Mononuclear cell (primary cell): ENCODE results near the gene LEF1. TPM values are rescaled to one million over a fixed set of nuclear protein-coding genes. Genes with fewer than 3 reads are reported as not detected.

ENCODE experiments used
- H3K27me3 ChIP-seq: 2 replicates; pipeline ENCODE4 v1.6.0; 2011; ENCODE audit warnings: low read length, control low read depth; ENCODE audit not compliant: insufficient read depth
- H3K4me1 ChIP-seq: 2 replicates; pipeline ENCODE4 v1.5.1; 2011; ENCODE audit warnings: mild to moderate bottlenecking, low read length, control low read depth; ENCODE audit not compliant: insufficient read depth
- H3K4me3 ChIP-seq: 2 replicates; pipeline ENCODE4 v1.5.1; 2011; ENCODE audit warnings: mild to moderate bottlenecking, low read length, moderate library complexity
- H3K9me3 ChIP-seq: 2 replicates; pipeline ENCODE4 v1.5.1; 2011; ENCODE audit warnings: low read depth, mild to moderate bottlenecking, control low read depth, low read length
- total RNA-seq: library from RNA; depleted of rRNA; stranded (reverse); fragments of >200 nt; gene quantifications from one replicate; pipeline ENCODE4 v1.2.3, GENCODE V29; 2012

LEF1 gene
- total RNA-seq, 1 donor: 327 TPM

DNA sequence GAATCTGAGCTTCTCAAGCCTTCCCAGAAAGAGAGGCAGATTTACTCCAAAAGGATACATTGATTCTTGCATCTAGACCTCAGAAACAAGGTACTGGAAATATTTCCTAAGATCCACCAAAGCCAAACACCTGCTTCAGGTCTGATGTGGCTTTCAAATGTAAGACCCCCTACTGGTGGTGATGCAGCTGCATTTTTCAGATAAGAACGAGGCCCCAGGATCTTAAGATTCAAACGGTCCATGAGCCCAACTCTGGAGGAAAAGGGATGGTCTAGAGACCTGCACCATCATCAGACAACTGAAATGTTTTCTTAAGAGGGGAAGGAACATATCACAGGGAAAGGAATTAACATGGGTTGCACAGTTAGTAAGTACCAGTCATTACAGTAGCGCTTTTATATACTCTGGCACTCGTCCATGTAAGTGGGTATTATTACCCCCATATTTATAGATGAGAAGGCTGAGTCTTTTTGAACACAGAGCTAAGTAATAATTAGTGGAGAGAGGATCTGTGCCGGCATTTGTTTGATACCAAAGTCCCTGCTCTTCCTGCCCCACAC, 73.7 kb downstream of the LEF1 start:
- no peaks in the 10 kb centered on the region for H3K27me3 ChIP-seq
- peaks cover 15% of the 10 kb centered on the region for H3K4me1 ChIP-seq
- no peak overlapping the region for H3K4me3 ChIP-seq
- no peaks in the 10 kb centered on the region for H3K9me3 ChIP-seq

DNA sequence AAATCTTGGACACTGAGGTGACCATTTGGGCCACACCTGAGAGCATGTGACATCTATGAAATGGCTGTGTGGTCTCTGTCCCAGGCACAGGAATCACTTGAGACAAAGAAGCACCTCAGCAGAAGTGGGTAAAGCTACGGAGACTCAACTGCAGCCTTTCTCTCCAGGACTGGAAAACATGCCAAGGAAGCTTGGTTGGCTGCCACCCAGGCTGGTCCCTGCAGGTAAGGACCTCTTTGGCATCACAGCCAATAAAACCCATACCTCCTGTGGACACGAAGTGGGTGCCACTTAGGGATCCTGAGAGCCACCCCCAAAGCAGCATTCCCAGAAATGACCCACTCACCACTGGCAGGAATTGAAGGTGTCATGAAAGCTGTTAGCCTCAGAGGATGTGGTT, 74.6 kb downstream of the LEF1 start:
- H3K4me3 ChIP-seq: no peak overlapping the region
- peaks cover 15% of the 10 kb centered on the region for H3K4me1 ChIP-seq
- H3K9me3 ChIP-seq: no peaks in the 10 kb centered on the region
- H3K27me3 ChIP-seq: no peaks in the 10 kb centered on the region

DNA sequence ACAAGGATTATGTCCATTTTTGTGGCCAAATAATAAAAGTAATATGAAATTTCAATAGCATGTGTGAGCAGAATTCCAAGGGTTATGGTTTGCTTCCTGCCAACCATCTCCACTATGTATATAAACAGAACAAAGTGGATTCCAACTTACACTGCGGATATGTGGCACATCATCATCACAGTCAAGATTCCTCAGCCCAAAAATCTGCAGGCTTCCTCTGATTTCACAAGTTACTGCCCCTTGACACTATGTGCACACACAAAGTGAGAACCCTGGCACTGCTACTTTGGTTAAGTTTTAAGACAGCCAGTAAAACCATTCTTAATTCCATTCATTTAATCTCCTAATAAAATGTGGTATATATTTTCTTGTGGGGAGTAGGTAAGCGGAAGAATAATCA, 76.4 kb downstream of the LEF1 start:
- Histone ChIP-seq H3K9me3 (no peaks in the 10 kb centered on the region), H3K4me1 (peaks cover 10% of the 10 kb centered on the region), H3K27me3 (no peaks in the 10 kb centered on the region), H3K4me3 (no peak overlapping the region)

DNA sequence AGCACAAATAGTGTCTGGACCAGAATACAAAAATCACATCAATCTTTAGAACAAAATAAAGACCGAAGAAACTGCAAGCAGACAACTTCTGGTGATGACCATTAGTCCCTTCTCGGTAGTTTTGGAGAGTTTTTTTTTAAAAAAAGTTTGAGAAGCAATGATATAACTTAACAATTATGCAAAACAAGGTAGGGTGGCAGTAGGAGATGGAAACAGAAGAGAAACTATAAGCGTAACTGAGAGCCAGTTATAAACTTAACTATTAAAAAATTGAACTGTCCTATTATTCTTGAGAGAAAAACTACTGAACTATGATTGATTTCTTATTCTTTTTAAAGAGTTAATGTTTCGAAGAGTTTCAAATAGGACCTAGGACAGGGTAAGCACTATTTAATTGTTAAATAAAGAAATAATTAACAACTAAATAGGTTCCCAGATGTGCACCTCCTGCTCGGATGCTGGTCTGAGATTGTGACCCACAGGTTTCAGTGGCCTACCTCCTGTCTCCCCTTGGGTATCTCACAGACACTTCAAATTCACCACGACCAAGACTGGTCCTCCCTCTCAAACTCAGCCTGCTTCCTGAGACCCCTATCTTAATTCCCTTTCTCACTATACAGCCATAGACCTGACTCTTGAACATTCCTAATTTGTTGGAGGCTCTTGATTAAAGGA, 81.3 kb downstream of the LEF1 start:
- no peaks in the 10 kb centered on the region for H3K27me3 ChIP-seq
- H3K9me3 ChIP-seq: no peaks in the 10 kb centered on the region
- no peaks in the 10 kb centered on the region for H3K4me1 ChIP-seq
- no peak overlapping the region for H3K4me3 ChIP-seq

DNA sequence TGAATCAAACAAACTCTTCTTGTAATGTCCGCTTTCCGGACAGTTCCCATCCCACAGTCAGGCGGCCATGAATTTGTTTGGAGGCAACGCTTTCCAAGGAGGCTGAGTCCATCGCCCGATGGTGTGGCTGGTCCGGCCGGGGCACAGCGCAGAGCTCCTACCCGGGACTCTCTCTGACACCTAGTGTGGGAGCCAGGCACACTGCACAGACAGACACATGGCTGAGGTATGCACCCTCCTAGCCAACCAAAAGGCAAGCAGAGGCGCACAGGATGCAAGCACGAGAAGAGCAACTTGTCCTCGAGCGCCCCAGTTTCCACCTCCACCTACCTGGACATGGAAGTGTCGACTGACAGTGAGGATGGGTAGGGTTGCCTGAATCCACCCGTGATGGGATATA, 87.5 kb downstream of the LEF1 start:
- Histone ChIP-seq H3K4me1 (peaks cover 6% of the 10 kb centered on the region), H3K4me3 (no peak overlapping the region), H3K9me3 (no peaks in the 10 kb centered on the region), H3K27me3 (no peaks in the 10 kb centered on the region)

DNA sequence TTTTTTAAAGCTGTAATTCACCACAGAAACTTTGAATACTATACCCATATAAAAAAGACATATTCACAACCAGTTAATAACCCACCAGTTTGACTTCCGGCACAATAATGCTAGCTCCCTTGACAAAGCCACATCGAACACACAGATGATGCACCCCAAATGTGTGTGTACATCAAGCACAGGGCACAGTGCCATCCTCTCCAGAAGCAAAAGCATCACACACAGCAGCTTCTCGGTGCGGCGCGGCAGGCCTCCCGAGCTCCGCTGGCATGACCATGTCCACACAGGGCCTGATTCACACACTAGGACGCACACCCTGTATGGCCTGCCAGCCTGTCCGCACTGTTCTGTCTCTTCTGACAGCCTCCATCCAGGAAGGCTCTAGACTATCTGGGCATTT, 88.0 kb downstream of the LEF1 start:
- Histone ChIP-seq H3K4me1 (peaks cover 6% of the 10 kb centered on the region), H3K27me3 (no peaks in the 10 kb centered on the region), H3K4me3 (no peak overlapping the region), H3K9me3 (no peaks in the 10 kb centered on the region)

DNA sequence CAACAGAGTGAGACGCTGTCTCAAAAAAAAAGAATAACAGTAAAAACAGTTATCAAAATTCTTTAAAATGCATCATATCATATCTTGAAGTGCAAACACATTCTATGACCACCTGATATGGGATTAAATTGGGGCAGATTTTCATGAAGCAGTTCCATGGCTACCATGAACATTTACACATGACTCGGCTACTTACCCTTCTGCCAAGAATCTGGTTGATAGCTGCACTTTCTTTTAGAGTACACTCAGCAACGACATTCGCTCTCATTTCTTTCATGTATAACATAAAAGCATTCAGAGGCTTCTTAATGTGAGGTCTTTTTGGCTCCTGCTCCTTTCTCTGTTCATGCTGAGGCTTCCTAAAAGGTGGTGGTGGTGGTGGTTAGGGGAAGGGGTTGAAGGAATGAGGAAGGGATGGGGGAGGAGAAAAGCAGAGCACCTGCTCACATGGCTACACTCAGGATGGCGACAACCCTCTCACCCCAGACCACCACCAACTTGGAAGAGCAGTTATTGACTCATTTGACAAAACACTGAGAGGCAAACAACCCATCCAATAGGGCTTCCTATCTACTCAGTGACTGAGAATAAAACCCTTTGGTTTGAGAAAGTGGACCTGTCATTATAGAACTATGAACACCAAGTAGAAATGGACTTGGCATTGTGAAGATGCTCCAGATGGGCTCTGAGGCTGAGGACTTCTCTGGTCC, 90.6 kb downstream of the LEF1 start:
- H3K4me1 ChIP-seq: peaks cover 6% of the 10 kb centered on the region
- no peaks in the 10 kb centered on the region for H3K27me3 ChIP-seq
- H3K9me3 ChIP-seq: no peaks in the 10 kb centered on the region
- H3K4me3 ChIP-seq: no peak overlapping the region

DNA sequence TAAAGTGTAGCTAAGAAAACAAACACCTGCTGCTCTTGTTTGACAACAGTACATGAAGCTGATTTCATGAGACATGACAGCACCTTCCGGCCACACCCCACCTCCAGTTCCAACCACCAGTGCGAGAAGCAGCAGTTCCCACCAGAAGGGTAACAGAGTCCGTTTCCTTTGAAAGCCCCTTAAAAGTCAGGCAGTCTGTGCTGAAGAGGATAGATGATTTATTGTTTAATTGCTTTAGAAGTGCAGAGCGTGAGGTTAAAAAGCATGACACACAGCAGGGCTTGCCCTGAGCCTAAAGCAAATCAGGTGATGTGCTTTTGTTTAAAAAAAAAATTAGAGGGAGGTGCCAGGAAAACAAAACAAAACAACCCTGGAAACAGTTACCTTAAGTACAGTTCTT, 96.4 kb downstream of the LEF1 start:
- no peaks in the 10 kb centered on the region for H3K27me3 ChIP-seq
- no peaks in the 10 kb centered on the region for H3K9me3 ChIP-seq
- H3K4me1 ChIP-seq: peaks cover 14% of the 10 kb centered on the region
- no peak overlapping the region for H3K4me3 ChIP-seq

DNA sequence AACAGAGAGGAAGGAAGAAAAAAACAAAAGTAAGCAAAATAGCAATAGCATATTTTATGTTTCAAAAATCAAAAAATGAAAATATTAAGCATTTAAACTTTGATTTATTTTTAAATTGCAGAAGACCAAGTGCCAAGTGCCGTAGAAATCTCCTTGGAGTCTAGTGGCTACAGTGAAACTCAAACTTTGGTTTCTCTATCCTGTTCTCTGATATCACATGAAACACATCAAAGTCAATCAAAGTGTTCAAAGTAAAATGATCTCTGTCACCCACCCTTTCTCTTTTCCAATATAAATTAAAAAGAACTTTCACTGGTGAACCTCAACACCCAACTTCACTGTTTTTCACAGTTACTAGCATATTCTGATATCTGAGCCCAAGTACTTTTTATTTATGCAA, 98.0 kb downstream of the LEF1 start:
- Histone ChIP-seq H3K9me3 (no peaks in the 10 kb centered on the region), H3K27me3 (no peaks in the 10 kb centered on the region), H3K4me1 (peaks cover 14% of the 10 kb centered on the region), H3K4me3 (no peak overlapping the region)

DNA sequence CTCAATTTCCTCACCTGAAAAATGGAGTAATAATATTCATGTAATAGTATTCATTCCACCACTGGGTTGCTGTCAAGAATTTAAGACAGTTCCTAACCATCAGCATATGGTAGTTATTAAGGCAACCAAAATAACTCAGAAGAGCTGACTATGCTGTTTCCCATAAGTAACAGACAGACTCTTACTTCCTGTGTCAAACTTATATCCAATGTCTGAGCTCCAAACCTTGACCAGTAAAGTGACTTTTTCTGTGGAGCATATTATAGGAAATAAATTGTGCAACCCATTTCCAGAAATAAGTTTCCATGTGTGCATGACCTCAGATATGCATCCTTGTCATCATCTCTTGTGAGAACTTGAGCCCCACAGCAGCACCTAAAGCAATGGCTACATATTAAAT, 100.3 kb downstream of the LEF1 start:
- peaks cover 14% of the 10 kb centered on the region for H3K4me1 ChIP-seq
- H3K4me3 ChIP-seq: no peak overlapping the region
- no peaks in the 10 kb centered on the region for H3K27me3 ChIP-seq
- H3K9me3 ChIP-seq: no peaks in the 10 kb centered on the region

DNA sequence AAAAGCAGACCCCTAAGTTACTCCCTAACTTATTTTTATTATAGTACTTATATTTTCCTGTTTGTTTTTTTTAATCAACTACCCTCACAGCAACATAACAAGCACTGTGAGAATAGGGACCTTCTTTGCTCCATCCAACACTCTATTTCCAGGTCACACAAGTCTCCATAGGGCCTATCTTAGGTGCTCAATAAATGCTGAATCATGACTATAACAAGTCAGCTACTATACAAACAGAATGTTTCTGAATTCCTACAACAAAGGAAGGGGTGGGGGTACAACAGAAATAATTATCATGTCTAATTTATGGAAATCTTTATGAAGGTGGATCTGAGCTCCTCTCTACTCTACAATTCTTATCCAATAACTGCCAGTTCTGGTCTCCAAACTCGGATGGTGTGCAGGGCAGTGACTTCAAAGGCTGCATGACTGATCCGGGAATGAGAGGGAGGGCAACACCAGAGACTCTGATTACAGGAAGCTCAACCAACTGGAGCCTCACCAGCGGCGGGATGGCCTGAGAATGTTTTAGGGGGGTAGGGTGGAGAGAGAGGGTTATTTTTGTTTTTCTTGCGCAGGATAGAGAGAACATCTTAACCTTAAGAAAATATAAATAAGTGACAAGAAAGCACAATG, 107.9 kb downstream of the LEF1 start:
- Histone ChIP-seq H3K9me3 (no peaks in the 10 kb centered on the region), H3K4me1 (no peaks in the 10 kb centered on the region), H3K27me3 (no peaks in the 10 kb centered on the region), H3K4me3 (no peak overlapping the region)

DNA sequence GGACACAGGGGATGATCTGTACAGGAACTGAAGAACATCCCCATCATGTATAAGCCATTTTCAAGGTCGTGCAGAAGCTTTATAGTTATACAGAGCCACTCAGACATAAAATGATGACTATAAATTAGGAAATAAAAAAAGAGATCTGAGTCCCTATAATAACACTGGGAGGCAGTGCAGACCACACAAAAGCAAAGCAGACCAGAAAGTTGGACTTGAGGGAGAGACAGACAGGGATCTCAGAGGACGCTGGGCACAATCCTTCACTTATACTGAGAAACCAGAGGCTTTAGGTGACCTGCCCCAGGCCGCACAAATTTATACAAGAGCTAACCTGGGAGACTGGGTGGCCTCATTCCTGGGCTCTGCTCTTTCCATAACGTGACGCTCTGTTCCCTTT, 108.6 kb downstream of the LEF1 start:
- no peaks in the 10 kb centered on the region for H3K9me3 ChIP-seq
- H3K27me3 ChIP-seq: no peaks in the 10 kb centered on the region
- H3K4me1 ChIP-seq: no peaks in the 10 kb centered on the region
- no peak overlapping the region for H3K4me3 ChIP-seq

DNA sequence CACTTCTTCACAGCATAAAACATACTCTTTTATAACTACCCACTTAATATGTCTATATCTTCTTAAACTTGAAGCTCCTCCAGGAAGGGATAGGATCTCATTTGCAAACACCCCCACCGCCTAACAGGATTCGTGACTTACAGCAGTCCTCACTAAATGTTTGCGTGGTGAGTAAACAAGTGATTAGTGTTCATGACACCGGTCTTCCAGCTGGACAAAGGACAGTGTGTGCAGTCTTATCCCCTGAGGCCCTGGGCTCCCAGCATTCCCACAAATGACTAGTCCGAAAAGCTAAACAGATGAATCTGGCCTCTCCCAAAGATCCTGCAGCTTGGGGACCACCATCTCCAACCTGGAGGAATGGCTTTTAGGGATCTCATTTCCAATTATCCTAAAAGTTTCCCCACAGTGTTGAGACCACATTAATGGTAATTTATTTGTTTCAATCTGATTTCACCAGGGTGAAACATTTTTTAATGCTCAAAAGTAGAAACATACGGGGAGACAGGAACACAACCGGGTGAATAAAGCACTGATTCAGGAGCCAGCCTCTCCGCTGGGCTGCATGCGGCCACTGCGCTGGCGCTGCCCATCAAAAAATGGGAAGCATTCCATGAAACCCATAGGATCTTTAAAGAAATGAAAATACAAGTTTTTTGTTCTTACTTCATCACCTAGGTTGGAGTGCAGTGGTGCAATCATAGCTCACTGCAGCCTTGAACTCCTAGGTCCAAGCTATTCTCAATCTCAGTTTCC, 109.9 kb downstream of the LEF1 start:
- no peaks in the 10 kb centered on the region for H3K9me3 ChIP-seq
- H3K27me3 ChIP-seq: no peaks in the 10 kb centered on the region
- no peak overlapping the region for H3K4me3 ChIP-seq
- H3K4me1 ChIP-seq: peaks cover under 1% of the 10 kb centered on the region

DNA sequence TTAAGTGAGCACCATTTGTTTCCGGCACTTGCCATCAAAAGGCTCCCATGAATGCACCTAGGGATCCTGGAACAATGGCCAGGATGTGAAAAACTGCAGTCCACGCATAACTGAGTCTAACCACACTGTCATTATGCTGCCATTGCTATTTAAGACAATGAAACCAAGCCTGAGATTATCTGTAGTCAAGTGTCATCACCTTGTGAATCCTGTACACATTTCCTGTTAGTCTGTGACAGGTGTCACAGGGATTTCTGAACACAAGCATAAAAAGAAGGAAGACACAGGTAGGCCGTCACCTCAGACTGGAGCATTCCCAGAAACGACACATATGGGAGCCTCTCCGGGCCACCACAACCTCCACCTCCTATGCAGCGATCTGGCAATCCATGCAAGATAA, 112.3 kb downstream of the LEF1 start:
- Histone ChIP-seq H3K4me1 (peaks cover 13% of the 10 kb centered on the region), H3K27me3 (no peaks in the 10 kb centered on the region), H3K9me3 (no peaks in the 10 kb centered on the region), H3K4me3 (no peak overlapping the region)

DNA sequence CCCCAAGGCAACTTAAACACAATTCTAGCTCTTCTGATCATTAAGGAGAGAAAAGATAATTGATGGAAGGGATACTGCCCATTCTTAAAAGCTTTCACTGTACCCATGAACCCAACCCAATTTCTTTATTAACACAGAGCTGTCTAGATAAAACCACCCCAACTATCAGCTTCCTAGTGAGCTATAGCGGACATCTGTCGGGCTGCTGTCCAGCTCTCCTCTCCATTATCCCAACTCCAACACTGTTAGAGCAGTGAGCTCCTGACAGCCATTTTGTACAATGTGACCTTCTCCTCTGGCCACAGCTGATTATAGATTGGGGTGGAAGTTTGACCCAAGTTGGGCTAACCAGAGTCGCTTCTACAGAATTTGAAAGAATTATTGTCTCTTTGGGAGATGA, 112.9 kb downstream of the LEF1 start:
- Histone ChIP-seq H3K4me1 (peaks cover 17% of the 10 kb centered on the region), H3K9me3 (no peaks in the 10 kb centered on the region), H3K27me3 (no peaks in the 10 kb centered on the region), H3K4me3 (no peak overlapping the region)
